IPS-15b (cell line): ENCODE measurements around the gene DLL1.
"Not testable (repeated sequence)": the region's sequence is repeated elsewhere in the genome, so short reads cannot be mapped to it uniquely, and the experiment has no call there.

Experiments used
- H3K27me3 ChIP-seq: one replicate; pipeline ENCODE4 v1.6.1; 2013; ENCODE audit warnings: low read length; ENCODE audit not compliant: control insufficient read depth, insufficient read depth
- H3K36me3 ChIP-seq: one replicate; pipeline ENCODE4 v1.6.1; 2013; ENCODE audit warnings: low read length; ENCODE audit not compliant: control insufficient read depth, insufficient read depth
- H3K4me1 ChIP-seq: one replicate; pipeline ENCODE4 v1.6.1; 2013; ENCODE audit warnings: mild to moderate bottlenecking, low read length; ENCODE audit not compliant: control insufficient read depth, insufficient read depth
- H3K4me3 ChIP-seq: one replicate; pipeline ENCODE4 v1.5.1; 2013; ENCODE audit warnings: low read depth, low read length
- H3K9ac ChIP-seq: one replicate; pipeline ENCODE4 v1.6.1; 2013; ENCODE audit warnings: low read depth, mild to moderate bottlenecking, low read length
- H3K9me3 ChIP-seq: one replicate; pipeline ENCODE4 v1.6.1; 2013; ENCODE audit warnings: mild to moderate bottlenecking, low read length; ENCODE audit not compliant: control insufficient read depth, insufficient read depth

The DLL1 gene

GRCh38 chr6:170269151-170269845 is 21.6 kb downstream of the DLL1 start:
- Histone ChIP-seq H3K4me1 (no peaks in the 10 kb centered on the region), H3K9ac (no peak overlapping the region), H3K36me3 (no peaks in the 10 kb centered on the region), H3K27me3 (no peaks in the 10 kb centered on the region), H3K9me3 (no peaks in the 10 kb centered on the region), H3K4me3 (no peak overlapping the region)

- Histone ChIP-seq H3K9ac (no peak overlapping the region), H3K9me3 (no peaks in the 10 kb centered on the region), H3K4me1 (no peaks in the 10 kb centered on the region), H3K27me3 (no peaks in the 10 kb centered on the region), H3K36me3 (no peaks in the 10 kb centered on the region), H3K4me3 (no peak overlapping the region)
Observed at GRCh38 chr6:170268216-170269129, 22.4 kb downstream of the DLL1 start.

- H3K9ac ChIP-seq = no peak overlapping the region
- H3K27me3 ChIP-seq = no peaks in the 10 kb centered on the region
- no peaks in the 10 kb centered on the region for H3K4me1 ChIP-seq
- H3K4me3 ChIP-seq = no peak overlapping the region
- H3K9me3 ChIP-seq = no peaks in the 10 kb centered on the region
- no peaks in the 10 kb centered on the region for H3K36me3 ChIP-seq
Observed at GRCh38 chr6:170267688-170268087, 23.2 kb downstream of the DLL1 start.

GRCh38 chr6:170266061-170266825 is 24.6 kb downstream of the DLL1 start:
- Histone ChIP-seq H3K9ac (no peak overlapping the region), H3K4me3 (no peak overlapping the region), H3K36me3 (no peaks in the 10 kb centered on the region), H3K4me1 (no peaks in the 10 kb centered on the region), H3K27me3 (no peaks in the 10 kb centered on the region), H3K9me3 (no peaks in the 10 kb centered on the region)

- H3K4me3 ChIP-seq = no peak overlapping the region
- no peaks in the 10 kb centered on the region for H3K36me3 ChIP-seq
- no peak overlapping the region for H3K9ac ChIP-seq
- H3K27me3 ChIP-seq = no peaks in the 10 kb centered on the region
- no peaks in the 10 kb centered on the region for H3K9me3 ChIP-seq
- H3K4me1 ChIP-seq = no peaks in the 10 kb centered on the region
Observed at GRCh38 chr6:170265655-170266054, 25.2 kb downstream of the DLL1 start.

GRCh38 chr6:170264644-170265043 is 26.2 kb downstream of the DLL1 start:
- not testable (repeated sequence) for H3K4me1 ChIP-seq, H3K27me3 ChIP-seq, H3K9me3 ChIP-seq, H3K9ac ChIP-seq, H3K36me3 ChIP-seq, H3K4me3 ChIP-seq

- H3K9ac ChIP-seq = no peak overlapping the region
- H3K27me3 ChIP-seq = no peaks in the 10 kb centered on the region
- H3K4me1 ChIP-seq = no peaks in the 10 kb centered on the region
- H3K36me3 ChIP-seq = no peaks in the 10 kb centered on the region
- no peak overlapping the region for H3K4me3 ChIP-seq
- H3K9me3 ChIP-seq = no peaks in the 10 kb centered on the region
Observed at GRCh38 chr6:170264086-170264485, 26.8 kb downstream of the DLL1 start.

GRCh38 chr6:170263410-170263809 is 27.5 kb downstream of the DLL1 start:
- H3K9ac ChIP-seq = no peak overlapping the region
- no peaks in the 10 kb centered on the region for H3K36me3 ChIP-seq
- H3K4me3 ChIP-seq = no peak overlapping the region
- H3K9me3 ChIP-seq = no peaks in the 10 kb centered on the region
- no peaks in the 10 kb centered on the region for H3K4me1 ChIP-seq
- no peaks in the 10 kb centered on the region for H3K27me3 ChIP-seq

- no peaks in the 10 kb centered on the region for H3K9me3 ChIP-seq
- no peak overlapping the region for H3K9ac ChIP-seq
- no peaks in the 10 kb centered on the region for H3K4me1 ChIP-seq
- no peaks in the 10 kb centered on the region for H3K36me3 ChIP-seq
- H3K4me3 ChIP-seq = no peak overlapping the region
- no peaks in the 10 kb centered on the region for H3K27me3 ChIP-seq
Observed at GRCh38 chr6:170262489-170263088, 28.3 kb downstream of the DLL1 start.

GRCh38 chr6:170261643-170262488 is 29.0 kb downstream of the DLL1 start:
- Histone ChIP-seq H3K9ac (no peak overlapping the region), H3K4me1 (no peaks in the 10 kb centered on the region), H3K4me3 (no peak overlapping the region), H3K27me3 (no peaks in the 10 kb centered on the region), H3K36me3 (no peaks in the 10 kb centered on the region), H3K9me3 (no peaks in the 10 kb centered on the region)

GRCh38 chr6:170260686-170261085 is 30.2 kb downstream of the DLL1 start:
- no peaks in the 10 kb centered on the region for H3K9me3 ChIP-seq
- H3K4me3 ChIP-seq = no peak overlapping the region
- no peak overlapping the region for H3K9ac ChIP-seq
- H3K27me3 ChIP-seq = no peaks in the 10 kb centered on the region
- H3K4me1 ChIP-seq = no peaks in the 10 kb centered on the region
- H3K36me3 ChIP-seq = no peaks in the 10 kb centered on the region
